PC-9 (cell line): ENCODE data around the gene ZSCAN18. TPM values are rescaled to one million over a fixed set of nuclear protein-coding genes. Genes with fewer than 3 reads are reported as not detected.

Experiments
- BruUV-seq: library from RNA; stranded (reverse); fragments of 400-500 nt; replicated peaks from 2 replicates; lab custom pipeline; 2021; lab: Mats Ljungman, UMichigan
- CTCF ChIA-PET: fragments of 300-600 bp; sonication (Branson Sonifier 250); formaldehyde crosslinking; loops from one replicate; lab custom pipeline; 2022; ENCODE audit warnings: antibody characterized with exemption; lab: Charles Lee
- POLR2A ChIA-PET: fragments of 300-600 bp; sonication (Branson Sonifier 250); formaldehyde crosslinking; loops from one replicate; lab custom pipeline; 2022; ENCODE audit warnings: antibody characterized with exemption; ENCODE audit not compliant: unreplicated experiment; lab: Charles Lee
- DNase-seq, 2 experiments: peaks; one replicate each; pipeline versions ENCODE4 v3.0.0 to v3.0.0-alpha.2; 2015 to 2022; ENCODE audit warnings: mixed read lengths in 1 of 2
- H2AFZ ChIP-seq: fragments of 200-600 bp; sonication (generic); 2 replicates; pipeline ENCODE4 v1.8.1; 2017; ENCODE audit warnings: antibody characterized with exemption
- H3F3A ChIP-seq: fragments of 200-600 bp; sonication (generic); 2 replicates; pipeline ENCODE4 v1.8.1; 2017; ENCODE audit warnings: antibody characterized with exemption, mild to moderate bottlenecking, low read depth; ENCODE audit not compliant: insufficient read depth
- H3K27ac ChIP-seq: fragments of 200-600 bp; sonication (generic); 2 replicates; pipeline ENCODE4 v1.6.1; 2016; ENCODE audit warnings: mixed run types
- H3K27me3 ChIP-seq: fragments of 200-600 bp; sonication (generic); 2 replicates; pipeline ENCODE4 v1.6.1; 2016; ENCODE audit warnings: low read depth, mixed run types; ENCODE audit not compliant: insufficient read depth
- H3K36me3 ChIP-seq: fragments of 200-600 bp; sonication (generic); 2 replicates; pipeline ENCODE4 v1.6.1; 2016; ENCODE audit warnings: low read depth, mixed run types
- H3K4me1 ChIP-seq: fragments of 200-600 bp; sonication (generic); replicated peaks from 2 replicates; pipeline ENCODE4 v1.6.1; 2016; ENCODE audit warnings: mixed run types; ENCODE audit not compliant: insufficient read depth
- H3K4me2 ChIP-seq: fragments of 200-600 bp; sonication (generic); 2 replicates; pipeline ENCODE4 v1.6.1; 2017; ENCODE audit warnings: mixed run types
- H3K4me3 ChIP-seq: fragments of 200-600 bp; sonication (generic); 2 replicates; pipeline ENCODE4 v1.6.1; 2016; ENCODE audit warnings: mixed run types
- H3K79me2 ChIP-seq: fragments of 200-600 bp; sonication (generic); 2 replicates; pipeline ENCODE4 v1.6.1; 2017; ENCODE audit warnings: low read depth, mixed run types
- H3K9me2 ChIP-seq: fragments of 200-600 bp; sonication (generic); 2 replicates; pipeline ENCODE4 v1.8.1; 2017; ENCODE audit warnings: mild to moderate bottlenecking; ENCODE audit not compliant: insufficient read depth
- H3K9me3 ChIP-seq: fragments of 200-600 bp; sonication (generic); 2 replicates; pipeline ENCODE4 v1.8.1; 2016; ENCODE audit warnings: low read depth; ENCODE audit not compliant: insufficient read depth
- H4K20me1 ChIP-seq: fragments of 200-600 bp; sonication (generic); 2 replicates; pipeline ENCODE4 v1.8.1; 2017; ENCODE audit not compliant: insufficient read depth
- EZH2 ChIP-seq: fragments of 200-600 bp; sonication (generic); IDR thresholded peaks from 2 replicates; pipeline ENCODE4 v1.8.0; 2017; ENCODE audit warnings: antibody characterized with exemption, low read depth
- intact Hi-C: fragments of 100-400 bp; cut with micrococcal nuclease; formaldehyde crosslinking; loops from one replicate; pipeline ENCODE4 v1.10.0; 2022; ENCODE audit not compliant: unreplicated experiment
- total RNA-seq: library from RNA; stranded (reverse); gene quantifications from 2 replicates; pipeline ENCODE4 v1.2.3, GENCODE V29; 2021
- TF ChIP-seq, protein P1 (sequence below): fragments of 200-600 bp; sonication (generic); conservative IDR thresholded peaks from 2 replicates; pipeline ENCODE4 v1.6.1; 2017; ENCODE audit warnings: mixed run types, antibody characterized with exemption, mild to moderate bottlenecking, moderate library complexity

Gene ZSCAN18
- total RNA-seq, 1 experiment from 2014 or later, result 76.3 TPM

DNA sequence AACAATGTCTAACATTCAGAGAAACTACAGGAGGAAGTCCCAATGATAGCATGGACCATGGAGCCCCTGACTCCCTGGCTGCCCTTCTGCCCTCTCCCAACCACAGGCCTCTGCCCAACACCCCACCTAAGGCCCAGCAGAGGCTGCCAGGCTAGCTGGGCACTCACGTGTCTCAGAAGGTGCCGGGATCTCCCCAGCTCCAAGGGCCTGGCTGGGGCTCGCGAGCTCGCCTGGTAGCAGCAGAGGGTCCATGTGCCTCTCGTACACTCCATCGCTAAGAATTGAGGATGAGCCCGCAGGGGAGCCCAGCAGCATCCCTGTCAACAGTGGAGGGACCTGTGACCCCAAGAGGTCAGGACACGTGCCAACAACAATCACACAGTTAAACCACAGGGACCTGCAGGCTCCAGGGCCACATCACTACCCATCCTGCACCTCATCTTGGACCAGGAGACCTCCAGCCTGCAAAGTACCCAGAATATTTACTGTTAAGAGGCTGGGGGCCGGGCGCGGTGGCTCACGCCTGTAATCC is 9.4 kb downstream of the ZSCAN18 start:
- Histone ChIP-seq H3K9me3 (peaks cover 43% of the 10 kb centered on the region), H3K36me3 (peaks cover 12% of the 10 kb centered on the region), H3F3A (no peaks in the 10 kb centered on the region), H4K20me1 (no peaks in the 10 kb centered on the region), H3K4me1 (no peaks in the 10 kb centered on the region), H3K4me2 (no peak overlapping the region), H3K4me3 (no peak overlapping the region), H2AFZ (no peak overlapping the region), H3K27ac (no peak overlapping the region), H3K79me2 (no peaks in the 10 kb centered on the region), H3K9me2 (no peaks in the 10 kb centered on the region), H3K27me3 (no peaks in the 10 kb centered on the region)
- no peak for TF ChIP-seq EZH2
- TF ChIP-seq, protein P1, sequence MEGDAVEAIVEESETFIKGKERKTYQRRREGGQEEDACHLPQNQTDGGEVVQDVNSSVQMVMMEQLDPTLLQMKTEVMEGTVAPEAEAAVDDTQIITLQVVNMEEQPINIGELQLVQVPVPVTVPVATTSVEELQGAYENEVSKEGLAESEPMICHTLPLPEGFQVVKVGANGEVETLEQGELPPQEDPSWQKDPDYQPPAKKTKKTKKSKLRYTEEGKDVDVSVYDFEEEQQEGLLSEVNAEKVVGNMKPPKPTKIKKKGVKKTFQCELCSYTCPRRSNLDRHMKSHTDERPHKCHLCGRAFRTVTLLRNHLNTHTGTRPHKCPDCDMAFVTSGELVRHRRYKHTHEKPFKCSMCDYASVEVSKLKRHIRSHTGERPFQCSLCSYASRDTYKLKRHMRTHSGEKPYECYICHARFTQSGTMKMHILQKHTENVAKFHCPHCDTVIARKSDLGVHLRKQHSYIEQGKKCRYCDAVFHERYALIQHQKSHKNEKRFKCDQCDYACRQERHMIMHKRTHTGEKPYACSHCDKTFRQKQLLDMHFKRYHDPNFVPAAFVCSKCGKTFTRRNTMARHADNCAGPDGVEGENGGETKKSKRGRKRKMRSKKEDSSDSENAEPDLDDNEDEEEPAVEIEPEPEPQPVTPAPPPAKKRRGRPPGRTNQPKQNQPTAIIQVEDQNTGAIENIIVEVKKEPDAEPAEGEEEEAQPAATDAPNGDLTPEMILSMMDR, result no peak
- DNase-seq, result no peak
- intact Hi-C loops, result no loop called here
- BruUV-seq, result no TSS peak
- CTCF ChIA-PET, result no interaction called here
- POLR2A ChIA-PET, result no interaction called here

DNA sequence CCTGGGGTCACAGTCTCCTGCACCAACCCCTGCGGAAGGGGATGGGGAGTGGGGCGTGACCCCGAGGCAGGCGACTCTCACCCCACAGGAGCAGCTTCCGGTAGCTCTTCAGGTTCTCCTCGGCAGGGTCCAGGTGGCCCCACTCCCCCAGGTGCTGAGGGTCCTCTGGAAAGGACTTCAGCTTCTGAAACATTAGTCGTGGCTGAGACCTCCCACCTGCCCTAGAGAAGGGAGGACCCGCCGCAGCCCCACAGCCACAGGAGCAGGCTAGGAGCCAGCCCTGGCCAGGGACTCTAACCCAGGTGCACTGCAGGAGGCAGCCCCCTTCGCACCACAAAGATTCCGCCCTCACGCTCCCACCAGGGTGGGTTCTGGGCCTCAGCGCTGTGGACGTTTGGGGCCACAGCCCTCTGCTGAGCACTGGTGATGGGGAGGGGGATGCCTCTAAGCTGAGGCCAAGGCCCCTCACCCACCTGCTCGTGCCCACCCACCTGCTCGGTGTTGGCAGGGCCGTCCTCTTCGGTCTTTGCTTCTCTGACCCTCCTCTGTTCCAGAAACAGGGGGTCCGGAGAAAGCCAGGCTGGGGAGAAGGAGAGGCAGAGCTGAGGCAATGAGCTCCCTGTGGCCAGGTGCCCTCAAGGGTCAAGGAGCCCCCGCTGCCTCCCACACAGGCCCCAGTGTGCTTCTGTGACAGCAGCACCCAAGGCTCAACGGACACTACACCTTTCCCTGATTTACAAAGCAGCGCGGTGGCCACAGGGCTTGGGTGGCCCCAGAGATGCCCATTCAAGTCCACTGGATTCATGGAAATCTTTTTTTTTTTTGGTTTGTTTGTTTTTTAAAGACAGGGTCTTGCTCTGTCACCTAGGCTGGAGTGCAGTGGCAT is 11.0 kb downstream of the ZSCAN18 start:
- Histone ChIP-seq H4K20me1 (no peaks in the 10 kb centered on the region), H3K4me2 (no peak overlapping the region), H3K27me3 (no peaks in the 10 kb centered on the region), H3K27ac (no peak overlapping the region), H3K9me2 (no peaks in the 10 kb centered on the region), H3K4me3 (no peak overlapping the region), H2AFZ (no peak overlapping the region), H3K4me1 (no peaks in the 10 kb centered on the region), H3K36me3 (peaks cover 10% of the 10 kb centered on the region), H3K9me3 (peaks cover 44% of the 10 kb centered on the region), H3K79me2 (no peaks in the 10 kb centered on the region), H3F3A (no peaks in the 10 kb centered on the region)
- no peak for DNase-seq
- TF ChIP-seq EZH2, result no peak
- TF ChIP-seq, protein P1, result no peak
- intact Hi-C loops, result no loop called here
- no TSS peak for BruUV-seq
- POLR2A ChIA-PET, result no interaction called here
- CTCF ChIA-PET, result no interaction called here

DNA sequence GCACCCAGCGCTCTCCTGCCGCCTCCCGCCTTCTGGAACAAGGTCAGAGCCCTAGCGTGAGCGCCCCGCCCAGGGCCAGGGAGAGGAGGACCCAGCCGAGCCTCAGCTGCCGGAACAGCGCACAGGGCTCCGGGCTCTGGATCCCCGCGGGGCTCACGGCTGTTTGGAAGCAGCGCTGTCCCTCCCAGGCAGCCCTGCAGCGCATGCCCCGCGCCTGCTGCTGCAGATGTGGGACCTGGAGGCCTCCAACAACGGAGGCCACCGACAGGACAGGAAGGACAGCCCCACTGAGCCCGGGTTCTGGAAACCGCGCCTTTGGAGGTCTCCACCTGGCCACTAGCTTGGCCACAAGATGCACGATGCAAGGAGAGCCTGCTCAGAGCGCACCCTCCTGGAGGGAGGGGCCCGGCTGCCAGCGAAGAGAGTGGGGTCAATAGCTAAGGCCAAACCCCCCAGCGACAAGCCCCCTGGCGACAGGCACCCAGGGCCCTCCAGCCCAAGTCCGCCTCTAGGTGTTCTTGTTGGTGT is 12.6 kb downstream of the ZSCAN18 start:
- no peaks in the 10 kb centered on the region for H3F3A ChIP-seq
- peaks cover 5% of the 10 kb centered on the region; the same call in 1 of the 2 replicates for H3K36me3 ChIP-seq
- no TSS peak for BruUV-seq
- ChIA-PET POLR2A (no interaction called here), CTCF (no interaction called here)
- H3K9me3 ChIP-seq, result peaks cover 38% of the 10 kb centered on the region
- H4K20me1 ChIP-seq, result no peaks in the 10 kb centered on the region
- intact Hi-C loops, result no loop called here
- no peaks in the 10 kb centered on the region for H3K79me2 ChIP-seq
- H2AFZ ChIP-seq, result no peak overlapping the region
- H3K4me2 ChIP-seq, result no peak overlapping the region
- no peaks in the 10 kb centered on the region for H3K4me1 ChIP-seq
- H3K27ac ChIP-seq, result no peak overlapping the region
- TF ChIP-seq, protein P1, result no peak
- no peak for TF ChIP-seq EZH2
- H3K4me3 ChIP-seq, result no peak overlapping the region
- DNase-seq, result no peak
- no peaks in the 10 kb centered on the region for H3K27me3 ChIP-seq
- no peaks in the 10 kb centered on the region for H3K9me2 ChIP-seq
